ENCODE measurements around the gene PSME4. TPM values are rescaled to one million over a fixed set of nuclear protein-coding genes. Genes with fewer than 3 reads are reported as not detected.
"Not testable (repeated sequence)": the region's sequence is repeated elsewhere in the genome, so short reads cannot be mapped to it uniquely, and the experiment has no call there.

The PSME4 gene
- total RNA-seq, 4 donors from 2014 or later = 39.1 to 66.1 (median 48.5) TPM

DNA sequence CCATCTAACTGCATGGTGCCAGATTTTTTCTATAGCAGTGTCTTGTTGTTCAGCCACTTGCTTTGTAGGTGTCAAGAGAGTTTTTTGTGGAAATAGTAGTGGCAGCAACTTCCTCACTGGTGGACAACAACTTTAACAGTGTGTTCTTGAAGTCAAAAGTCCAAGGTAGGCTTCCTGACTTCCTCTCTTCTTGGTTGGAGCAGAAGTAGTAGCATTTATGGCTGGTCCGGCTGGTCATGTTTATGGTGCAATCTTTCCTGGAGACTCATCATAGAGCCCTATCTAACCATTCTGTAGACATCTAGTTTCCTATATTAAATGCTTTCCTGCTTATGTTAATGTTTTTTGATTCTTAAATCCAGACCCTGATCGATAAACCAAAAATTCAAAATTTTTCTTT lies 122.7 kb downstream of the PSME4 start:
- DNase-seq (ENCODE audit: low spot score in 2 of 2) = no peak
- Histone ChIP-seq H3K4me3 (no peak overlapping the region), H3K27ac (no peak overlapping the region), H3K36me3 (no peaks in the 10 kb centered on the region), H3K4me1 (no peaks in the 10 kb centered on the region), H3K9me3 (no peaks in the 10 kb centered on the region), H3K27me3 (no peaks in the 10 kb centered on the region)
- TF ChIP-seq POLR2A (IDR thresholded peaks at IDR 0.05) (no peak), EP300 (IDR thresholded peaks at IDR 0.05) (no peak), POLR2AphosphoS5 (IDR thresholded peaks at IDR 0.05) (no peak)
- TF ChIP-seq, protein P1, sequence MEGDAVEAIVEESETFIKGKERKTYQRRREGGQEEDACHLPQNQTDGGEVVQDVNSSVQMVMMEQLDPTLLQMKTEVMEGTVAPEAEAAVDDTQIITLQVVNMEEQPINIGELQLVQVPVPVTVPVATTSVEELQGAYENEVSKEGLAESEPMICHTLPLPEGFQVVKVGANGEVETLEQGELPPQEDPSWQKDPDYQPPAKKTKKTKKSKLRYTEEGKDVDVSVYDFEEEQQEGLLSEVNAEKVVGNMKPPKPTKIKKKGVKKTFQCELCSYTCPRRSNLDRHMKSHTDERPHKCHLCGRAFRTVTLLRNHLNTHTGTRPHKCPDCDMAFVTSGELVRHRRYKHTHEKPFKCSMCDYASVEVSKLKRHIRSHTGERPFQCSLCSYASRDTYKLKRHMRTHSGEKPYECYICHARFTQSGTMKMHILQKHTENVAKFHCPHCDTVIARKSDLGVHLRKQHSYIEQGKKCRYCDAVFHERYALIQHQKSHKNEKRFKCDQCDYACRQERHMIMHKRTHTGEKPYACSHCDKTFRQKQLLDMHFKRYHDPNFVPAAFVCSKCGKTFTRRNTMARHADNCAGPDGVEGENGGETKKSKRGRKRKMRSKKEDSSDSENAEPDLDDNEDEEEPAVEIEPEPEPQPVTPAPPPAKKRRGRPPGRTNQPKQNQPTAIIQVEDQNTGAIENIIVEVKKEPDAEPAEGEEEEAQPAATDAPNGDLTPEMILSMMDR (IDR thresholded peaks at IDR 0.05) = no peak
- WGBS = 94% methylated on average over 2 of the region's 2 CpGs

DNA sequence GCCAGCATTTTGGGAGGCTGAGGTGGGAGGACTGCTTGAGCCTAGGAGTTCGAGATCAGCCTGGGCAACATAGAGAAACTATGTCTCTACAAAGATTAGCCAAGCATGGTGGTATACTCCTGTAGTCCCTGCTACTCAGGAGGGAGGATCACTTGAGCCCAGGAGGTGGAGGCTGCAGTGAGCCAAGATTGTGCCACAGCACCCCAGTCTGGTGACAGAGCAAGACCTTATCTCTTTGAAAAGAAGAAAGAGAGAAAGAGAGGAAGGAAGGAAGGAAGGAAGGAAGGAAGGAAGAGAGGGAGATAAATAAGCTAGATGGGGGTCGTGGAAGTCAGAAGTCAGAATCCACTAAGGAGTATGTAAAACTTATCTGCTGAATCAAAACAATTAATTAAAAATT lies 127.2 kb downstream of the PSME4 start:
- Histone ChIP-seq H3K27me3 (no peaks in the 10 kb centered on the region), H3K27ac (no peak overlapping the region), H3K4me3 (no peak overlapping the region), H3K9me3 (no peaks in the 10 kb centered on the region), H3K4me1 (no peaks in the 10 kb centered on the region), H3K36me3 (no peaks in the 10 kb centered on the region)
- WGBS = 75% methylated on average over 2 of the region's 2 CpGs
- TF ChIP-seq, protein P1 (IDR thresholded peaks at IDR 0.05) = no peak
- TF ChIP-seq POLR2AphosphoS5 (IDR thresholded peaks at IDR 0.05) = no peak
- TF ChIP-seq POLR2A (IDR thresholded peaks at IDR 0.05) = no peak
- no peak for TF ChIP-seq EP300 (IDR thresholded peaks at IDR 0.05)
- DNase-seq (ENCODE audit: low spot score in 2 of 2) = no peak

DNA sequence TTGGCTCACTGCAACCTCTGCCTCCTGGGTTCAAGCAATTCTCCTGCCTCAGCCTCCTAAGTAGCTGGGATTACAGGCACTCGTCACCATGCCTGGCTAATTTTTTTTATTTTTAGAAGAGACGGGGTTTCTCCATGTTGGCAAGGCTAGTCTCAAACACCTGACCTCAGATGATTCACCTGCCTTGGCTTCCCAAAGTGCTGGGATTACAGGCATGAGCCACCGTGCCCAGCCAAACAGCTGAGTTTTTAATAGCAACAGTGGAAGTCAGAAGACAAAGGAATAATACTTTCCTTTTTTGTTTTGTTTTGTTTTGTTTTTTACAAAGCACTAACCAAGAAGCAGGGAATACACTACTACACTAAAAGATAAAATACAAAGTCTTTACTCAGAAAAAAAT lies 127.9 kb downstream of the PSME4 start:
- no peak for TF ChIP-seq POLR2A (IDR thresholded peaks at IDR 0.05)
- no peak for TF ChIP-seq POLR2AphosphoS5 (IDR thresholded peaks at IDR 0.05)
- TF ChIP-seq, protein P1 (IDR thresholded peaks at IDR 0.05) = no peak
- no peak for TF ChIP-seq EP300 (IDR thresholded peaks at IDR 0.05)
- Histone ChIP-seq H3K27me3 (no peaks in the 10 kb centered on the region), H3K27ac (no peak overlapping the region), H3K9me3 (no peaks in the 10 kb centered on the region), H3K4me1 (no peaks in the 10 kb centered on the region), H3K36me3 (no peaks in the 10 kb centered on the region), H3K4me3 (no peak overlapping the region)
- no peak for DNase-seq (ENCODE audit: low spot score in 2 of 2)
- WGBS = 45% methylated on average over 3 of the region's 3 CpGs

DNA sequence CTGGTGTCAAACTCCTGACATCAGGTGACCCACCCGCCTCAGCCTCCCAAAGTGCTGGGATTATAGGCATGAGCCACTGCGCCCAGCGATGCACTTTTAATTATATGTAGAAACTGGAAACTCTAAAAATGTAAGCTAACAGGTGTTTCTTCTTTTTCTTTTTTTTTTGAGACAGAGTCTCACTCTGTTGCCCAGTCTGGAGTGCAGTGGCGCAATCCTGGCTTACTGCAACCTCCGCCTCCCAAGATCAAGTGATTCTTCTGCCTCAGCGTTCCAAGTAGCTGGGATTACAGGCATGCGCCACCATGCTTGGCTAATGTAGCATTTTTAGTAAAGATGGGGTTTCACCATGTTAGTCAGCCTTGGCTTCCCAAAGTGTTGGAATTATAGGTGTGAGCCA lies 129.1 kb downstream of the PSME4 start:
- not testable (repeated sequence) for H3K27ac ChIP-seq, H3K4me3 ChIP-seq
- WGBS = 89% methylated on average over 7 of the region's 7 CpGs

DNA sequence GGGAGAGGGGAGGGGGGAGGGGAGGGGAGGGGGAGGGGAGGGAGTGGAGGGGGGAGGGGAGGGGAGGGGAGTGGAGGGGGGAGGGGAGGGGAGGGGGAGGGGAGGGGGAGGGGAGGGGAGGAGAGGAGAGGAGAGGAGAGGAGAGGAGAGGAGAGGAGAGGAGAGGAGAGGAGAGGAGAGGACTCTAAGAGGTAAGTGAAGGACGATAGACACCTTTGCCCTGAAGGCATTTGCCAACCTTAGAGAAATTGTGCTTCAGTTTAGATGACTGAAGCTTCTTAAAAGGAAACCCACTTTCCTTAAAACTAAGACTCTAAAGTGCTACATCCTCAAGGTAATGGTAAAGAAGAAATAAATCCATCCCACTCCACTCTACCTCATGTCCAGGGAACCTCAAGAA lies 130.2 kb downstream of the PSME4 start:
- Histone ChIP-seq H3K36me3 (no peaks in the 10 kb centered on the region), H3K4me1 (no peaks in the 10 kb centered on the region), H3K27me3 (no peaks in the 10 kb centered on the region), H3K27ac (no peak overlapping the region), H3K9me3 (no peaks in the 10 kb centered on the region), H3K4me3 (no peak overlapping the region)
- TF ChIP-seq POLR2AphosphoS5 (IDR thresholded peaks at IDR 0.05) (no peak), POLR2A (IDR thresholded peaks at IDR 0.05) (no peak), EP300 (IDR thresholded peaks at IDR 0.05) (no peak)
- TF ChIP-seq, protein P1 (IDR thresholded peaks at IDR 0.05) = no peak
- no peak for DNase-seq (ENCODE audit: low spot score in 2 of 2)
- WGBS = 41% methylated on average over 1 of the region's 1 CpG

More for the DNA sequence above, 129.1 kb downstream of the PSME4 start:
- H3K9me3 ChIP-seq; DNase-seq (ENCODE audit: low spot score in 2 of 2); H3K36me3 ChIP-seq; H3K4me1 ChIP-seq; H3K27me3 ChIP-seq: not testable (repeated sequence)

DNA sequence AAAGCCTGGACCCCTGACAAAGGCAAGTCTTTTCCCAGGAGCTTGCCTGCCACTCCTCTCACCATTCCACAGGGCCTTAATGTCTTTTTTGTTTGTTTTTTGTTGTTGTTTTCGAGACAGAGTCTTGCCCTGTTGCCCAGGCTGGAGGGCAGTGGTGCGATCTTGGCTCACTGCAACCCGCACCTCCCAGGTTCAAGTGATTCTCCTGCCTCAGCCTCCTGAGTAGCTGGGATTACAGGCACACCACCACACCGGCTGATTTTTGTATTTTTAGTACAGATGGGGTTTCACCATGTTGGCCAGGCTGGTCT lies 140.9 kb downstream of the PSME4 start:
- H3K27ac ChIP-seq; H3K4me3 ChIP-seq; H3K9me3 ChIP-seq; H3K27me3 ChIP-seq; H3K36me3 ChIP-seq; DNase-seq (ENCODE audit: low spot score in 2 of 2): not testable (repeated sequence)
- peaks cover 29% of the 10 kb centered on the region for H3K4me1 ChIP-seq
- WGBS = 98% methylated on average over 4 of the region's 4 CpGs

All from suprapubic skin (tissue), 4 donors.